ENCODE data around the gene KRT86.

The KRT86 gene

GRCh38 chr12:52347551-52348510, 73.4 kb downstream of the KRT86 start:
- H3K79me2 ChIP-seq (ENCODE audit: low read length), result no peaks in the 10 kb centered on the region
- H3K27ac ChIP-seq (ENCODE audit: low read length), result no peak overlapping the region
- H3K4me2 ChIP-seq (ENCODE audit: low read length), result no peak overlapping the region
- H3K9me3 ChIP-seq (ENCODE audit: insufficient read depth, low read length), result no peaks in the 10 kb centered on the region
- no peaks in the 10 kb centered on the region for H4K20me1 ChIP-seq (ENCODE audit: insufficient read depth, low read length)
- peaks cover 39% of the 10 kb centered on the region for H3K27me3 ChIP-seq (ENCODE audit: low read depth, low read length)
- H3K4me3 ChIP-seq (ENCODE audit: low read length), result no peak overlapping the region
- H2AFZ ChIP-seq (ENCODE audit: low read depth, low read length), result no peak overlapping the region
- no peaks in the 10 kb centered on the region for H3K36me3 ChIP-seq (replicated peaks; ENCODE audit: low read depth, low read length)
- no peaks in the 10 kb centered on the region for H3K4me1 ChIP-seq (ENCODE audit: low read length)
- H3K9ac ChIP-seq (ENCODE audit: low read length), result no peak overlapping the region
- no peak for TF ChIP-seq CTCF (IDR thresholded peaks at IDR 0.05; ENCODE audit: low read depth, low read length)
- TF ChIP-seq EZH2phosphoT487 (IDR thresholded peaks at IDR 0.05; ENCODE audit: low read depth), result no peak

- Histone ChIP-seq H4K20me1 (ENCODE audit: insufficient read depth, low read length) (no peaks in the 10 kb centered on the region), H3K4me1 (ENCODE audit: low read length) (no peaks in the 10 kb centered on the region), H3K4me2 (ENCODE audit: low read length) (no peak overlapping the region), H3K9me3 (ENCODE audit: insufficient read depth, low read length) (no peaks in the 10 kb centered on the region), H3K4me3 (ENCODE audit: low read length) (no peak overlapping the region), H3K27ac (ENCODE audit: low read length) (no peak overlapping the region), H3K27me3 (ENCODE audit: low read depth, low read length) (peaks cover 43% of the 10 kb centered on the region), H3K9ac (ENCODE audit: low read length) (no peak overlapping the region), H3K79me2 (ENCODE audit: low read length) (no peaks in the 10 kb centered on the region), H3K36me3 (replicated peaks; ENCODE audit: low read depth, low read length) (no peaks in the 10 kb centered on the region), H2AFZ (ENCODE audit: low read depth, low read length) (no peak overlapping the region)
- TF ChIP-seq CTCF (IDR thresholded peaks at IDR 0.05; ENCODE audit: low read depth, low read length), result no peak
- TF ChIP-seq EZH2phosphoT487 (IDR thresholded peaks at IDR 0.05; ENCODE audit: low read depth), result no peak
Measured at GRCh38 chr12:52349196-52349595, 74.8 kb downstream of the KRT86 start.

GRCh38 chr12:52350021-52350620, 75.7 kb downstream of the KRT86 start:
- no peak overlapping the region for H2AFZ ChIP-seq (ENCODE audit: low read depth, low read length)
- no peaks in the 10 kb centered on the region for H3K79me2 ChIP-seq (ENCODE audit: low read length)
- H3K27me3 ChIP-seq (ENCODE audit: low read depth, low read length), result peaks cover 53% of the 10 kb centered on the region
- H3K36me3 ChIP-seq (replicated peaks; ENCODE audit: low read depth, low read length), result no peaks in the 10 kb centered on the region
- TF ChIP-seq EZH2phosphoT487 (IDR thresholded peaks at IDR 0.05; ENCODE audit: low read depth) (no peak), CTCF (IDR thresholded peaks at IDR 0.05; ENCODE audit: low read depth, low read length) (no peak)
- no peak overlapping the region for H3K4me3 ChIP-seq (ENCODE audit: low read length)
- H3K4me2 ChIP-seq (ENCODE audit: low read length), result no peak overlapping the region
- no peaks in the 10 kb centered on the region for H3K4me1 ChIP-seq (ENCODE audit: low read length)
- H3K9me3 ChIP-seq (ENCODE audit: insufficient read depth, low read length), result no peaks in the 10 kb centered on the region
- H3K27ac ChIP-seq (ENCODE audit: low read length), result no peak overlapping the region
- no peaks in the 10 kb centered on the region for H4K20me1 ChIP-seq (ENCODE audit: insufficient read depth, low read length)
- no peak overlapping the region for H3K9ac ChIP-seq (ENCODE audit: low read length)

- H3K4me1 ChIP-seq (ENCODE audit: low read length), result no peaks in the 10 kb centered on the region
- no peak overlapping the region for H3K4me2 ChIP-seq (ENCODE audit: low read length)
- H3K27me3 ChIP-seq (ENCODE audit: low read depth, low read length), result peaks cover 55% of the 10 kb centered on the region
Measured at GRCh38 chr12:52350786-52351185, 76.3 kb downstream of the KRT86 start.

More at GRCh38 chr12:52350786-52351185, 76.3 kb downstream of the KRT86 start:
- Histone ChIP-seq H3K9me3 (ENCODE audit: insufficient read depth, low read length) (no peaks in the 10 kb centered on the region), H2AFZ (ENCODE audit: low read depth, low read length) (no peak overlapping the region), H3K9ac (ENCODE audit: low read length) (no peak overlapping the region), H3K79me2 (ENCODE audit: low read length) (no peaks in the 10 kb centered on the region), H3K4me3 (ENCODE audit: low read length) (no peak overlapping the region), H3K27ac (ENCODE audit: low read length) (no peak overlapping the region), H3K36me3 (replicated peaks; ENCODE audit: low read depth, low read length) (no peaks in the 10 kb centered on the region), H4K20me1 (ENCODE audit: insufficient read depth, low read length) (no peaks in the 10 kb centered on the region)
- TF ChIP-seq CTCF (IDR thresholded peaks at IDR 0.05; ENCODE audit: low read depth, low read length), result no peak
- TF ChIP-seq EZH2phosphoT487 (IDR thresholded peaks at IDR 0.05; ENCODE audit: low read depth), result no peak

Data from OCI-LY3 (cell line).